ENCODE data around the gene SLC1A2.

Gene SLC1A2

DNA sequence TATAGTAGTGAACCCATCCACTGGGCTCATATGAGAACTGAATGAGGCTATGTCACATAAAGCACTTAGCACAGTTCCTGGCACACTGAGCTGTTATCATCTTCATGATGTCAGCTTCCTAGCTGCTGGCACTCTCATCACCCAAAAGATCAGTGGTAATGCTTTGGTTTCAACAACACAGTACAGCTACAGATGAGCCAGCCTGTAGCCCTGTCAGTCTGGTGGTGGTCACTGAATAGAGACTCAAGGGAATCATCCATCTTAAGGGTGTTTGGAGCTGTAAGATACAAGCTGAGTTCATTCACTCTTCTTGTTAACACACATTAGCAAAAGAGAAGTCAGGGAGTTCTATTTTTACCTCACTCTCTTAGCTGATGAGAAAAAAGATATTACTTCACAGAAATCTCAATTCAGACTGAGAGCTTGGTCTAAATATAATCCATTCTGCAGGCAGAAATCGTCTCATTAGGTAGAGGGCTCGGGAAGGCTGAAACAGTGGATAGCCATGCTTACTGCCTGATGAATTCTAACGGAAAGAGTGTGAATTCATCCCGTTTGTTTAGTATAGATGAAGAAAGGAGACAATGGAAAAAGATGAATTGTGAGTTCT is 6.3 kb upstream of the SLC1A2 start:
- TF ChIP-seq, protein P1, sequence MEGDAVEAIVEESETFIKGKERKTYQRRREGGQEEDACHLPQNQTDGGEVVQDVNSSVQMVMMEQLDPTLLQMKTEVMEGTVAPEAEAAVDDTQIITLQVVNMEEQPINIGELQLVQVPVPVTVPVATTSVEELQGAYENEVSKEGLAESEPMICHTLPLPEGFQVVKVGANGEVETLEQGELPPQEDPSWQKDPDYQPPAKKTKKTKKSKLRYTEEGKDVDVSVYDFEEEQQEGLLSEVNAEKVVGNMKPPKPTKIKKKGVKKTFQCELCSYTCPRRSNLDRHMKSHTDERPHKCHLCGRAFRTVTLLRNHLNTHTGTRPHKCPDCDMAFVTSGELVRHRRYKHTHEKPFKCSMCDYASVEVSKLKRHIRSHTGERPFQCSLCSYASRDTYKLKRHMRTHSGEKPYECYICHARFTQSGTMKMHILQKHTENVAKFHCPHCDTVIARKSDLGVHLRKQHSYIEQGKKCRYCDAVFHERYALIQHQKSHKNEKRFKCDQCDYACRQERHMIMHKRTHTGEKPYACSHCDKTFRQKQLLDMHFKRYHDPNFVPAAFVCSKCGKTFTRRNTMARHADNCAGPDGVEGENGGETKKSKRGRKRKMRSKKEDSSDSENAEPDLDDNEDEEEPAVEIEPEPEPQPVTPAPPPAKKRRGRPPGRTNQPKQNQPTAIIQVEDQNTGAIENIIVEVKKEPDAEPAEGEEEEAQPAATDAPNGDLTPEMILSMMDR (IDR thresholded peaks at IDR 0.05; ENCODE audit: insufficient read depth, low read length): no peak
- no peak for TF ChIP-seq GABPA (IDR thresholded peaks at IDR 0.05; ENCODE audit: low read depth)
- no peak for TF ChIP-seq POLR2AphosphoS5 (IDR thresholded peaks at IDR 0.05; ENCODE audit: low read depth)
- TF ChIP-seq, protein P2, sequence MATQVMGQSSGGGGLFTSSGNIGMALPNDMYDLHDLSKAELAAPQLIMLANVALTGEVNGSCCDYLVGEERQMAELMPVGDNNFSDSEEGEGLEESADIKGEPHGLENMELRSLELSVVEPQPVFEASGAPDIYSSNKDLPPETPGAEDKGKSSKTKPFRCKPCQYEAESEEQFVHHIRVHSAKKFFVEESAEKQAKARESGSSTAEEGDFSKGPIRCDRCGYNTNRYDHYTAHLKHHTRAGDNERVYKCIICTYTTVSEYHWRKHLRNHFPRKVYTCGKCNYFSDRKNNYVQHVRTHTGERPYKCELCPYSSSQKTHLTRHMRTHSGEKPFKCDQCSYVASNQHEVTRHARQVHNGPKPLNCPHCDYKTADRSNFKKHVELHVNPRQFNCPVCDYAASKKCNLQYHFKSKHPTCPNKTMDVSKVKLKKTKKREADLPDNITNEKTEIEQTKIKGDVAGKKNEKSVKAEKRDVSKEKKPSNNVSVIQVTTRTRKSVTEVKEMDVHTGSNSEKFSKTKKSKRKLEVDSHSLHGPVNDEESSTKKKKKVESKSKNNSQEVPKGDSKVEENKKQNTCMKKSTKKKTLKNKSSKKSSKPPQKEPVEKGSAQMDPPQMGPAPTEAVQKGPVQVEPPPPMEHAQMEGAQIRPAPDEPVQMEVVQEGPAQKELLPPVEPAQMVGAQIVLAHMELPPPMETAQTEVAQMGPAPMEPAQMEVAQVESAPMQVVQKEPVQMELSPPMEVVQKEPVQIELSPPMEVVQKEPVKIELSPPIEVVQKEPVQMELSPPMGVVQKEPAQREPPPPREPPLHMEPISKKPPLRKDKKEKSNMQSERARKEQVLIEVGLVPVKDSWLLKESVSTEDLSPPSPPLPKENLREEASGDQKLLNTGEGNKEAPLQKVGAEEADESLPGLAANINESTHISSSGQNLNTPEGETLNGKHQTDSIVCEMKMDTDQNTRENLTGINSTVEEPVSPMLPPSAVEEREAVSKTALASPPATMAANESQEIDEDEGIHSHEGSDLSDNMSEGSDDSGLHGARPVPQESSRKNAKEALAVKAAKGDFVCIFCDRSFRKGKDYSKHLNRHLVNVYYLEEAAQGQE (IDR thresholded peaks at IDR 0.05; ENCODE audit: insufficient replicate concordance, low read depth): no peak
- TF ChIP-seq SPI1 (IDR thresholded peaks at IDR 0.05; ENCODE audit: borderline replicate concordance, low read depth): no peak

DNA sequence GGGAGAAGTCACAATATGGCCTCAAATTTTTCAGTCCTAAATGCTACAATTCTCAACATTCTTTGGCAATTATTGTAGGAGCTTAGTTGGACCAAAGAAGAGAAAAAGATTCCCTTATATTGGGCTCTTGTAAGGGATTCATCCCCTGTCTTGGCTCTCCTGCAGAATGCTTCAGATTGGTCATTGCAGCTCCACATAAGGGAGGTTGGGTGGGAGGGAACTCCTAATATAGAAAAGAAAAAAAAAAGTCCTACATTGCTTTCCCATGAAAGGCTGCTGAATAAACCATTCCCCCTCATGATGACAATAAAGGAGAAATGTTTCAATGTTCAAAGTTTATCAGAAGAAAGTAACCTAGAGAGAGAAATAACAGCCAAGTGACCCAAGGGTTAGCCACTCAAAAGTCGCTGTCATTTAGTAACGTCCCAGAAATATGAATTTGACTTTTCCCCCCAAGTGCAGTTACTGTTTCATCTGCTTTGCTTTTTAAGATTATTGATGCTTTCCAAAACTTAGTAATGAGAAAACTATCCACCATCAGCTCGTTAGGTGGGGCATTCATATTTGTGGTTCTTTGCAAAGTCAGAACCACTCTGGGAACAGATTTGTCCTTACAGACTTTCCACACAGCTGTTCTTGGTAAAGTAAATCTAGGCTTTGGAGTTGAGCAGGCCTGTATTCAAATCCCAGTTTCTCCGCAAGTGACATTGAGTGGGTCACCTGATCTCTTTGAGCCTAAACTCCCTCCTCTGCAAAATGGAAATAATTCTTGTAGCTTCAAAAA is 5.0 kb upstream of the SLC1A2 start:
- H3K27me3 ChIP-seq (ENCODE audit: insufficient read depth, poor library complexity, severe bottlenecking): peaks cover 37% of the 10 kb centered on the region
- no peak overlapping the region for H3K4me3 ChIP-seq (replicated peaks; ENCODE audit: insufficient read depth, low read length)
- TF ChIP-seq, protein P1 (IDR thresholded peaks at IDR 0.05; ENCODE audit: insufficient read depth, low read length): no peak
- TF ChIP-seq, protein P2 (IDR thresholded peaks at IDR 0.05; ENCODE audit: insufficient replicate concordance, low read depth): no peak
- no peak for TF ChIP-seq SPI1 (IDR thresholded peaks at IDR 0.05; ENCODE audit: borderline replicate concordance, low read depth)
- TF ChIP-seq POLR2AphosphoS5 (IDR thresholded peaks at IDR 0.05; ENCODE audit: low read depth): no peak
- TF ChIP-seq GABPA (IDR thresholded peaks at IDR 0.05; ENCODE audit: low read depth): no peak
- no peak for DNase-seq (ENCODE audit: low read depth in 1 of 2, low spot score in 1 of 2)
- no peak overlapping the region for H3K27ac ChIP-seq (replicated peaks)

More for the DNA sequence above, 6.3 kb upstream of the SLC1A2 start:
- Histone ChIP-seq H3K4me3 (replicated peaks; ENCODE audit: insufficient read depth, low read length) (no peak overlapping the region), H3K27ac (replicated peaks) (no peak overlapping the region), H3K27me3 (ENCODE audit: insufficient read depth, poor library complexity, severe bottlenecking) (peaks cover 24% of the 10 kb centered on the region)
- DNase-seq (ENCODE audit: low read depth in 1 of 2, low spot score in 1 of 2): no peak

DNA sequence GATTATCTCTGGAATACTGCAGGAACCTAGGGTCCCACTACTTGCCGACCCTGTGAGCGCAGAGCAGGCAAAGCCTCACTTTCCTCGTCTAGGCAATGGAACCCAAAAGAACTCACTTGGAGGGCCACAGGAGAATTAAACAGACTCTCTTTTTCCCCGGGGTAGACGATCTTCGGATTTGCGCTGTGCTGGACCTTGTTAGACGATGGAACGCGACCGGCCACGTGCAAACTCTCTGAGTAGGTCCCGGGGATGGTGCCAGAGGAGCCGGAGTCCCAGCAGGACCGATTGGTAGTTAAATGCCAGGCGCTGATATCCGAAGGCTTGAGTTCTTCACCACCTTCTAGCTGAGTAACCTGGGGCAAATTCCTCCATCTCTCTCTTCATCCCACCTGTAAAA is 1.0 kb upstream of the SLC1A2 start:
- TF ChIP-seq POLR2AphosphoS5 (IDR thresholded peaks at IDR 0.05; ENCODE audit: low read depth) (no peak), SPI1 (IDR thresholded peaks at IDR 0.05; ENCODE audit: borderline replicate concordance, low read depth) (no peak), GABPA (IDR thresholded peaks at IDR 0.05; ENCODE audit: low read depth) (no peak)
- TF ChIP-seq, protein P1 (IDR thresholded peaks at IDR 0.05; ENCODE audit: insufficient read depth, low read length): no peak
- TF ChIP-seq, protein P2 (IDR thresholded peaks at IDR 0.05; ENCODE audit: insufficient replicate concordance, low read depth): no peak
- no peak overlapping the region for H3K27ac ChIP-seq (replicated peaks)
- no peak overlapping the region for H3K4me3 ChIP-seq (replicated peaks; ENCODE audit: insufficient read depth, low read length)
- H3K27me3 ChIP-seq (ENCODE audit: insufficient read depth, poor library complexity, severe bottlenecking): peaks cover 69% of the 10 kb centered on the region
- DNase-seq (ENCODE audit: low read depth in 1 of 2, low spot score in 1 of 2): no peak
